Fibroblast of lung (primary cell): ENCODE data around the gene ATP10A. TPM values are rescaled to one million over a fixed set of nuclear protein-coding genes. Genes with fewer than 3 reads are reported as not detected.

ENCODE experiments used
- DNase-seq, 2 donors: peaks; one replicate each; pipeline versions ENCODE4 v3.0.0 to v3.0.0-alpha.2; 2010; ENCODE audit warnings: low read depth in 2 of 2
- H2AFZ ChIP-seq: 2 replicates; pipeline ENCODE4 v1.5.1; 2012; ENCODE audit warnings: low read length, control low read depth, inconsistent platforms
- H3K27ac ChIP-seq: 2 replicates; pipeline ENCODE4 v1.5.1; 2011; ENCODE audit warnings: low read length, control low read depth; ENCODE audit not compliant: insufficient read depth
- H3K27me3 ChIP-seq: 2 replicates; pipeline ENCODE4 v1.5.1; 2011; ENCODE audit warnings: mild to moderate bottlenecking, low read length; ENCODE audit not compliant: control insufficient read depth, insufficient read depth
- H3K36me3 ChIP-seq: 2 replicates; pipeline ENCODE4 v1.5.1; 2011; ENCODE audit warnings: low read length; ENCODE audit not compliant: control insufficient read depth, insufficient read depth
- H3K4me1 ChIP-seq: 2 replicates; pipeline ENCODE4 v1.5.1; 2011; ENCODE audit warnings: low read length; ENCODE audit not compliant: control insufficient read depth, insufficient read depth; ENCODE audit errors: extremely low read depth
- H3K4me2 ChIP-seq: 2 replicates; pipeline ENCODE4 v1.5.1; 2011; ENCODE audit warnings: low read length, control low read depth; ENCODE audit not compliant: insufficient read depth; ENCODE audit errors: extremely low read depth
- H3K4me3 ChIP-seq, 4 experiments: fragments of 200-600 bp in 1 of 4; sonication (generic) in 1 of 4; replicated peaks in 1 of 4; 2 replicates each; pipeline ENCODE4 v1.5.1; 2011 to 2016; ENCODE audit warnings: low read length in 4 of 4, low read depth in 3 of 4, mild to moderate bottlenecking in 3 of 4, control low read depth in 2 of 4, inconsistent platforms in 1 of 4, mixed read lengths in 1 of 4; ENCODE audit not compliant: insufficient read depth in 1 of 4; ENCODE audit errors: control extremely low read depth in 1 of 4
- H3K79me2 ChIP-seq: 2 replicates; pipeline ENCODE4 v1.5.1; 2012; ENCODE audit warnings: mild to moderate bottlenecking, low read length, inconsistent platforms; ENCODE audit not compliant: control insufficient read depth, insufficient read depth
- H3K9ac ChIP-seq: 2 replicates; pipeline ENCODE4 v1.5.1; 2011; ENCODE audit warnings: mild to moderate bottlenecking, low read length, control low read depth; ENCODE audit not compliant: insufficient read depth
- H3K9me3 ChIP-seq: 2 replicates; pipeline ENCODE4 v1.5.1; 2012; ENCODE audit warnings: low read depth, low read length; ENCODE audit not compliant: control insufficient read depth, insufficient read depth
- H4K20me1 ChIP-seq: 2 replicates; pipeline ENCODE4 v1.5.1; 2011; ENCODE audit warnings: low read length; ENCODE audit not compliant: control insufficient read depth, insufficient read depth; ENCODE audit errors: extremely low read depth
- EZH2 ChIP-seq: IDR thresholded peaks from 2 replicates; pipeline ENCODE4 v1.5.1; 2012; ENCODE audit warnings: low read length, control low read depth, mild to moderate bottlenecking; ENCODE audit errors: missing control alignments
- polyA plus RNA-seq, 2 donors: library from polyadenylated mRNA; depleted of rRNA in 1 of 2; stranded (reverse) in 1 of 2; unstranded in 1 of 2; fragments of >200 nt; gene quantifications; 2 replicates each; pipeline ENCODE4 v1.2.1, GENCODE V29; 2011 to 2012; ENCODE audit warnings: missing spikeins in 1 of 2
- total RNA-seq: library from RNA; depleted of rRNA; stranded (reverse); fragments of >200 nt; gene quantifications from 2 replicates; pipeline ENCODE4 v1.2.1, GENCODE V29; 2014
- TF ChIP-seq, protein P1 (sequence below), 2 donors: IDR thresholded peaks in 1 of 2; conservative IDR thresholded peaks in 1 of 2; 1 replicate in 1 of 2; 2 replicates in 1 of 2; pipeline ENCODE4 v1.5.1; 2011 to 2012; ENCODE audit warnings: low read length in 2 of 2, control low read depth in 1 of 2, inconsistent platforms in 1 of 2, low read depth in 1 of 2, mild to moderate bottlenecking in 1 of 2

Gene ATP10A
- total and polyA plus RNA-seq, 2 donors (not counting 1 experiment from before 2014, with no cell fraction given) = 12.7 to 13.8 TPM

GRCh38 chr15:25679964-25680685 lies 183.0 kb downstream of the ATP10A start:
- Histone ChIP-seq H3K36me3 (peaks cover 13% of the 10 kb centered on the region), H4K20me1 (no peaks in the 10 kb centered on the region), H3K27ac (no peak overlapping the region), H3K9me3 (no peaks in the 10 kb centered on the region), H3K4me2 (no peak overlapping the region), H3K9ac (no peak overlapping the region), H3K4me1 (peaks cover 10% of the 10 kb centered on the region), H3K27me3 (no peaks in the 10 kb centered on the region), H3K4me3 (no peak overlapping the region), H2AFZ (no peak overlapping the region), H3K79me2 (no peaks in the 10 kb centered on the region)
- TF ChIP-seq EZH2 = no peak
- TF ChIP-seq, protein P1, sequence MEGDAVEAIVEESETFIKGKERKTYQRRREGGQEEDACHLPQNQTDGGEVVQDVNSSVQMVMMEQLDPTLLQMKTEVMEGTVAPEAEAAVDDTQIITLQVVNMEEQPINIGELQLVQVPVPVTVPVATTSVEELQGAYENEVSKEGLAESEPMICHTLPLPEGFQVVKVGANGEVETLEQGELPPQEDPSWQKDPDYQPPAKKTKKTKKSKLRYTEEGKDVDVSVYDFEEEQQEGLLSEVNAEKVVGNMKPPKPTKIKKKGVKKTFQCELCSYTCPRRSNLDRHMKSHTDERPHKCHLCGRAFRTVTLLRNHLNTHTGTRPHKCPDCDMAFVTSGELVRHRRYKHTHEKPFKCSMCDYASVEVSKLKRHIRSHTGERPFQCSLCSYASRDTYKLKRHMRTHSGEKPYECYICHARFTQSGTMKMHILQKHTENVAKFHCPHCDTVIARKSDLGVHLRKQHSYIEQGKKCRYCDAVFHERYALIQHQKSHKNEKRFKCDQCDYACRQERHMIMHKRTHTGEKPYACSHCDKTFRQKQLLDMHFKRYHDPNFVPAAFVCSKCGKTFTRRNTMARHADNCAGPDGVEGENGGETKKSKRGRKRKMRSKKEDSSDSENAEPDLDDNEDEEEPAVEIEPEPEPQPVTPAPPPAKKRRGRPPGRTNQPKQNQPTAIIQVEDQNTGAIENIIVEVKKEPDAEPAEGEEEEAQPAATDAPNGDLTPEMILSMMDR (conservative IDR thresholded peaks at IDR 0.05 in 1 of 2, IDR thresholded peaks at IDR 0.05 in 1 of 2; ENCODE audit: low read depth in 1 of 2, low read length in 2 of 2) = no peak
- DNase-seq = no peak

GRCh38 chr15:25679492-25679891 lies 183.6 kb downstream of the ATP10A start:
- no peak overlapping the region for H2AFZ ChIP-seq
- H3K27me3 ChIP-seq = no peaks in the 10 kb centered on the region
- no peak for DNase-seq
- H3K9me3 ChIP-seq = no peaks in the 10 kb centered on the region
- no peak overlapping the region for H3K4me3 ChIP-seq
- no peak overlapping the region for H3K4me2 ChIP-seq
- H3K4me1 ChIP-seq = peaks cover 7% of the 10 kb centered on the region
- H3K27ac ChIP-seq = no peak overlapping the region
- TF ChIP-seq, protein P1 (conservative IDR thresholded peaks at IDR 0.05 in 1 of 2, IDR thresholded peaks at IDR 0.05 in 1 of 2; ENCODE audit: low read depth in 1 of 2, low read length in 2 of 2) = no peak
- TF ChIP-seq EZH2 = no peak
- H4K20me1 ChIP-seq = no peaks in the 10 kb centered on the region
- peaks cover 13% of the 10 kb centered on the region for H3K36me3 ChIP-seq
- no peak overlapping the region for H3K9ac ChIP-seq
- H3K79me2 ChIP-seq = no peaks in the 10 kb centered on the region

DNA sequence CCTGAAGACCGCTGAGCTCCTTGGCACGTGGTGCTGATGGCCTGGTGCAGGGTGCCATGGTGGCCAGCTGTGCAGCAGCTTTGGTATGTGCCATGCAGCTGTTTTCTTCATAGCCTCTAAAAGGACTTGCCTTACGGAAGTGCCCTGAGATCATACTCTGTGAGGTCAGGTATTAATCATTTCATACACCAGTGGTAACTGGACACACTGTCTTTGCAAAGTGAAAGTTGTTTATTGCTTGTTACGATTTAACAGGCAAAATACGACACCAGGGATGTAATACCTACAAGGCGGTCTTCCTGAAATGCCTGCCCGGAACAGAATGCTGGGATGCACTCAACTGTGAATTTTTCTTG lies 184.6 kb downstream of the ATP10A start:
- Histone ChIP-seq H3K9ac (no peak overlapping the region), H3K27me3 (no peaks in the 10 kb centered on the region), H2AFZ (no peak overlapping the region), H3K27ac (no peak overlapping the region), H3K4me2 (no peak overlapping the region), H3K4me3 (no peak overlapping the region), H3K9me3 (no peaks in the 10 kb centered on the region), H4K20me1 (no peaks in the 10 kb centered on the region), H3K79me2 (no peaks in the 10 kb centered on the region), H3K36me3 (peaks cover 11% of the 10 kb centered on the region), H3K4me1 (no peaks in the 10 kb centered on the region)
- DNase-seq = no peak
- TF ChIP-seq EZH2 = no peak
- TF ChIP-seq, protein P1 (conservative IDR thresholded peaks at IDR 0.05 in 1 of 2, IDR thresholded peaks at IDR 0.05 in 1 of 2; ENCODE audit: low read depth in 1 of 2, low read length in 2 of 2) = no peak
